ENCODE results near the gene RAB40AL. TPM values are rescaled to one million over a fixed set of nuclear protein-coding genes. Genes with fewer than 3 reads are reported as not detected.

The RAB40AL gene
- polyA plus RNA-seq, 4 donors: 0.29 TPM; not detected in 3

- no peak for DNase-seq (ENCODE audit: low read depth in 4 of 4, low spot score in 3 of 4)
Observed at GRCh38 chrX:102979536-102979935, 42.5 kb downstream of the RAB40AL start.

- no peak for DNase-seq (ENCODE audit: low read depth in 4 of 4, low spot score in 3 of 4)
Observed at GRCh38 chrX:102983205-102983604, 46.1 kb downstream of the RAB40AL start.

- DNase-seq (ENCODE audit: low read depth in 4 of 4, low spot score in 3 of 4): no peak
Observed at GRCh38 chrX:102985192-102985591, 48.1 kb downstream of the RAB40AL start.

Other genes with a start within 250 kb of the RAB40AL start
- 10 to 100 TPM; 34.4 to 44.6 (median 42.1) TPM for gene GPRASP2, start 224.8 kb upstream of the RAB40AL start, polyA plus RNA-seq (ENCODE audit: insufficient read length in 4 of 4)
- 10 to 100 TPM; 18.1 to 21.2 (median 19.8) TPM for gene GPRASP3, start 216.5 kb upstream of the RAB40AL start, polyA plus RNA-seq (ENCODE audit: insufficient read length in 4 of 4)
- 10 to 100 TPM; 17.1 to 67.2 (median 62.2) TPM for gene BEX1, start 126.9 kb downstream of the RAB40AL start, polyA plus RNA-seq (ENCODE audit: insufficient read length in 4 of 4)
- under 1 TPM in 2 of 4 donors, not detected in 2; 0.08 to 0.24 TPM for gene NXF3, start 155.9 kb downstream of the RAB40AL start, polyA plus RNA-seq (ENCODE audit: insufficient read length in 4 of 4)

All from left renal pelvis (tissue), 4 donors.